RCC 7860 (cell line): Measurements from ENCODE around the gene PHF2.

ENCODE experiments used
- DNase-seq: peaks from one replicate; pipeline ENCODE4 v3.0.0-alpha.2; 2015; ENCODE audit warnings: low spot score
- FAIRE-seq: peaks from 2 replicates; lab custom pipeline; 2012; peaks lifted over from hg19 to GRCh38; lab: Jason Lieb, UNC

The PHF2 gene

GRCh38 chr9:93622691-93623090 lies 46.3 kb downstream of the PHF2 start:
- FAIRE-seq (no peak), DNase-seq (no peak)

GRCh38 chr9:93623753-93624152 lies 47.4 kb downstream of the PHF2 start:
- DNase-seq (no peak), FAIRE-seq (no peak)

GRCh38 chr9:93624431-93624834 lies 48.0 kb downstream of the PHF2 start:
- DNase-seq, result no peak
- FAIRE-seq, result no peak

GRCh38 chr9:93624977-93625376 lies 48.6 kb downstream of the PHF2 start:
- FAIRE-seq, result no peak
- DNase-seq, result no peak

- DNase-seq, result no peak
- FAIRE-seq, result no peak
These were observed 53.5 kb downstream of the PHF2 start for GRCh38 chr9:93629920-93630319.

- DNase-seq, result no peak
- FAIRE-seq, result no peak
These were observed 54.5 kb downstream of the PHF2 start for GRCh38 chr9:93630806-93631411.

GRCh38 chr9:93633492-93634221 lies 57.3 kb downstream of the PHF2 start:
- DNase-seq (no peak), FAIRE-seq (no peak)

- FAIRE-seq, result no peak
- no peak for DNase-seq
These were observed 58.2 kb downstream of the PHF2 start for GRCh38 chr9:93634311-93635185.

GRCh38 chr9:93635186-93636107 lies 59.1 kb downstream of the PHF2 start:
- no peak for FAIRE-seq

GRCh38 chr9:93636172-93636661 lies 59.8 kb downstream of the PHF2 start:
- FAIRE-seq (no peak), DNase-seq (no peak)

More at GRCh38 chr9:93635186-93636107, 59.1 kb downstream of the PHF2 start:
- no peak for DNase-seq

GRCh38 chr9:93636667-93637066 lies 60.3 kb downstream of the PHF2 start:
- no peak for DNase-seq
- no peak for FAIRE-seq

GRCh38 chr9:93637886-93638285 lies 61.5 kb downstream of the PHF2 start:
- no peak for FAIRE-seq
- no peak for DNase-seq

- FAIRE-seq (no peak), DNase-seq (no peak)
These were observed 63.6 kb downstream of the PHF2 start for GRCh38 chr9:93640027-93640426.

GRCh38 chr9:93642961-93643360 lies 66.6 kb downstream of the PHF2 start:
- FAIRE-seq, result no peak
- no peak for DNase-seq

- DNase-seq (no peak), FAIRE-seq (no peak)
These were observed 68.2 kb downstream of the PHF2 start for GRCh38 chr9:93644397-93645088.

GRCh38 chr9:93645149-93645889 lies 68.9 kb downstream of the PHF2 start:
- DNase-seq (no peak), FAIRE-seq (no peak)

GRCh38 chr9:93645921-93646639 lies 69.7 kb downstream of the PHF2 start:
- no peak for DNase-seq
- FAIRE-seq, result no peak

GRCh38 chr9:93646640-93647178 lies 70.3 kb downstream of the PHF2 start:
- DNase-seq (no peak), FAIRE-seq (no peak)
